HUES64 (cell line): Measurements from ENCODE around the gene COQ10B.
"Not testable (repeated sequence)": the region's sequence is repeated elsewhere in the genome, so short reads cannot be mapped to it uniquely, and the experiment has no call there.

Source experiments
- H3K27ac ChIP-seq: 2 replicates; pipeline ENCODE4 v1.7.0; 2013; ENCODE audit warnings: low read depth, low read length, inconsistent platforms
- H3K27me3 ChIP-seq: 2 replicates; pipeline ENCODE4 v1.6.1; 2013; ENCODE audit warnings: mild to moderate bottlenecking, low read length; ENCODE audit not compliant: insufficient read depth
- H3K36me3 ChIP-seq: 2 replicates; pipeline ENCODE4 v1.6.1; 2013; ENCODE audit warnings: mild to moderate bottlenecking, low read length; ENCODE audit not compliant: insufficient read depth
- H3K4me1 ChIP-seq: 2 replicates; pipeline ENCODE4 v1.6.1; 2013; ENCODE audit warnings: mild to moderate bottlenecking, low read length, moderate library complexity; ENCODE audit not compliant: insufficient read depth
- H3K4me3 ChIP-seq: 2 replicates; pipeline ENCODE4 v1.5.1; 2013; ENCODE audit warnings: mild to moderate bottlenecking, low read length, moderate library complexity
- H3K9ac ChIP-seq: 2 replicates; pipeline ENCODE4 v1.6.1; 2013; ENCODE audit warnings: mild to moderate bottlenecking, low read depth, low read length
- H3K9me3 ChIP-seq: 2 replicates; pipeline ENCODE4 v1.6.1; 2013; ENCODE audit warnings: low read depth, low read length; ENCODE audit not compliant: insufficient read depth
- WGBS: fragments of 150-250, 120-280 bp; methylation state at CpG from one replicate; pipeline ENCODE4 v1.1.7; 2013; ENCODE audit warnings: missing lambda C conversion rate; 5-methylcytosine and 5-hydroxymethylcytosine counted together

Gene COQ10B

DNA sequence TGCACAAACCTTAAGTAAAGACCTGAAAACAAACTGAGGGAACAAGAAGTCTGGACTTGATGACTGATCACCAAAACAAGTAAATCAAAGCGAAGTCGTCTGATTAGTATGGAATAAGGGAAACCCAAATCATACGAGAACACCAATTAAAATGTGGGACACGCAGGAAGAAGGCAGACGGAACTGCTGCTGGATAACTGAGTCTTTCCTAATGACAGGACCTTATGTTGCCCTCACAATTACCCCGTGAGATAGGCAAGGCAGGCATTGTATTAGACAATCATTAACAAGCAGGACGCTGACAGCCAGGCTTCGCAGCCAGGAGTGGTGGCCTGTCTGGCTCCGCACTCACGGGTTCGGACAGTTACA, 614 bp upstream of the COQ10B start:
- Histone ChIP-seq H3K4me1 (peaks cover 11% of the 10 kb centered on the region; the same call in 1 of the 2 replicates), H3K36me3 (no peaks in the 10 kb centered on the region), H3K27me3 (no peaks in the 10 kb centered on the region), H3K9me3 (no peaks in the 10 kb centered on the region), H3K4me3 (peak overlapping the region; percentile 77), H3K27ac (no peak overlapping the region; the same call in 1 of the 2 replicates), H3K9ac (peak overlapping the region; percentile 2; the same call in 1 of the 2 replicates)
- 16% methylated on average over 11 of the region's 11 CpGs for WGBS

DNA sequence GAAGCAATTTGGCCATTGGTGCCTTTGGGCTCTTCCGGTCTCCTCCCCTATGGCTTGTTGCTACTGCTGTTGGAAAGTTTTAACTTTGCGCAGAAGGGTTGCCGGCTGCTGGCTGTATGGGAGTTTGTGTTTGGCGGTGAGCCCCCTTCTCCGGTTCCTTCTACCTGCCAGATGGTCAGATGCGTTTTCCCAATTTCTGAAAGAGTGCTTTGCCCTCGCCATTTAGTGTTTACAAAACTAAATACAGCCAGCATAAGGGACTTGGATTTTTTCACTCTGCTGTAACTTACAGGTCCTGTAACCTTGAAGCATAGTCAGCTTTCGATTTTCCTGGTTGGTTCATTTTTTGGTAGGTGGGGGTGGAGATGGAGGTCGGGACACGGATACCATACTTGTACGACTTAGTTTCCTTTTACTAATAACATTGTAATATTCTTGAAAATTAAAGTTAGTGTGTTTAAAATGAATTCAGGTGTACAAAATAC, 604 bp downstream of the COQ10B start:
- Histone ChIP-seq H3K9me3 (no peaks in the 10 kb centered on the region), H3K27me3 (no peaks in the 10 kb centered on the region), H3K4me3 (peak overlapping the region; percentile 77), H3K27ac (peak overlapping the region; percentile 86), H3K4me1 (peaks cover 11% of the 10 kb centered on the region; the same call in 1 of the 2 replicates), H3K36me3 (no peaks in the 10 kb centered on the region), H3K9ac (peak overlapping the region; percentile 68)
- WGBS = 0% methylated on average over 7 of the region's 11 CpGs

DNA sequence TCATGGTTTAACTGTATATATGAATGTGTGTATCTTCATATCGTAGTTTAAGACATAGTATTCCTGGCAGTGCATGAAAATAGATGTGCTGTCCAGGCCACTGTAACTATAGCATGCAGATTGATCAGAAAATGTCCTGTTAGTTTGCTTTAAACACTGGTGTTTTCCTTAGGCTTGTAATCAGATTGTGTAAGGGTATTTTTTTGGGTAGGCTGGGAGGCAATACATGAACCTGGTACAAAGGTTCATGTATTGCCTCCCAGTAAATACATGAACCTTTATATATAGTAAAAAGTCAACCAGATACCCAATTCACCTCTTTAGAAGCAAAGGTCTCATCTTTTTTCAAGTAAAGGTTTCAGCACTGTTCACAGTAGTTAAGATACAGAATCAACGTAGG, 1.6 kb downstream of the COQ10B start:
- WGBS = 95% methylated on average over 2 of the region's 2 CpGs
- Histone ChIP-seq H3K9ac (peak overlapping the region; percentile 68; the same call in 1 of the 2 replicates), H3K9me3 (no peaks in the 10 kb centered on the region), H3K4me3 (peak overlapping the region; percentile 77), H3K4me1 (peaks cover 11% of the 10 kb centered on the region; the same call in 1 of the 2 replicates), H3K27ac (no peak overlapping the region), H3K36me3 (0 out of 2 replicates have a peak, but pooled peaks cover under 1% of the 10 kb centered on the region), H3K27me3 (no peaks in the 10 kb centered on the region)

DNA sequence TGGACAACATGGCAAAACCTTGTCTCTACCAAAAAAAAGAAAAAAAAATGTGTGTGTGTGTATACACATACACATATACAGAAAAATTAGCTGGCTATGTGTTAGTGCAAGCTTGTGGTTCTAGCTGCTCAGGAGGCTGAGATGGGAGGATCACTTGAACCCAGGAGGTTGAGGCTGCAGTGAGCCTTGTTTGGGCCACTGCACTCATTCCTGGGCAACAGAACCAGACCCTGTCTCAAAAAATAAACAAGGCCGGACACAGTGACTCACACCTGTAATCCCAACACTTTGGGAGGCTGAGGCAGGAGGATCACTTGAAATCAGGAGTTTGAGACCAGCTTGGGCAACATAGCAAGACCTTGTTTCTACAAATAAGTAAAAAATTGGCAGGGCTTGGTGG, 2.1 kb downstream of the COQ10B start:
- no peaks in the 10 kb centered on the region for H3K9me3 ChIP-seq
- no peak overlapping the region for H3K27ac ChIP-seq
- peaks cover 11% of the 10 kb centered on the region; the same call in 1 of the 2 replicates for H3K4me1 ChIP-seq
- no peaks in the 10 kb centered on the region for H3K27me3 ChIP-seq
- no peak overlapping the region for H3K9ac ChIP-seq
- WGBS = 93% methylated on average over 1 of the region's 1 CpG
- no peak overlapping the region for H3K4me3 ChIP-seq
- H3K36me3 ChIP-seq = peaks cover 5% of the 10 kb centered on the region

DNA sequence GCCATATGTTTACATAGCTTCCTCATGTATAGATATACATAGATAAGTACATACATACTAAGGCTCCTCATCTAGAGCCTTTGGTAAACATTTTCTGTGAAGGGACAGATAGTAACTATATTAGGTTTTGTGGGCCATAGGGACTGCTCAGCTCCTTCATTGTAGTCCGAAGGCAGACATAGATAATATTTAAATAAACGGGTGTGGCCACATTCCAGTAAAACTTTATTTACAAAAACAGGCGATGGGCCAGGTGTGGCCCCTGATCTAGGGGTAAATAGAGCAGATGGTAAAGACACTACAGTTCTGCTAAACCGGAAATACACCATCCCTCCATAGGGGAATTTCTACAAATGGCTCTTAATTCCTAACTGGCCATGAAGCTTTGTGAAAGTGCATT, 7.3 kb downstream of the COQ10B start:
- H3K9ac ChIP-seq = no peak overlapping the region
- H3K9me3 ChIP-seq = no peaks in the 10 kb centered on the region
- 98% methylated on average over 4 of the region's 4 CpGs for WGBS
- peaks cover 34% of the 10 kb centered on the region for H3K36me3 ChIP-seq
- H3K4me3 ChIP-seq = no peak overlapping the region
- no peaks in the 10 kb centered on the region for H3K4me1 ChIP-seq
- H3K27ac ChIP-seq = no peak overlapping the region
- no peaks in the 10 kb centered on the region for H3K27me3 ChIP-seq

DNA sequence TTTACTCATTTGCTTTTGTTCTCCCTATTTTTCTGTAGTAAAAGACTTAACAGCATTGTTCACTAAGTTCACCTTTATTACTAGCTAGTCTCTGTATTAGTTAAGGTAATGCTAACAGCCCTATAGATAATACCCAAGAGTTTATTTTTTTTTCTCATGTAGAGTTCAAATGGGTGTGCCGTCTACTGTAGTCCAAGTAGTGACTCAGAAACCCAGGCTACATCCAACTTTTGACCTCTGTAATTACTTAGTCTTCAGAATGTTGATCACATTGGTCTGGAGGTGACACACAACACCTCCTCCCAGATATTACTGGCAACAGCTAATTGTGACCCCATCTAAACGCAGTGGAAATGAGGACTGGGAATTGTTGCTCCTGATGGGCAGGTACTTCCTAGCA, 7.7 kb downstream of the COQ10B start:
- Histone ChIP-seq H3K36me3 (peaks cover 38% of the 10 kb centered on the region), H3K27ac (no peak overlapping the region)

DNA sequence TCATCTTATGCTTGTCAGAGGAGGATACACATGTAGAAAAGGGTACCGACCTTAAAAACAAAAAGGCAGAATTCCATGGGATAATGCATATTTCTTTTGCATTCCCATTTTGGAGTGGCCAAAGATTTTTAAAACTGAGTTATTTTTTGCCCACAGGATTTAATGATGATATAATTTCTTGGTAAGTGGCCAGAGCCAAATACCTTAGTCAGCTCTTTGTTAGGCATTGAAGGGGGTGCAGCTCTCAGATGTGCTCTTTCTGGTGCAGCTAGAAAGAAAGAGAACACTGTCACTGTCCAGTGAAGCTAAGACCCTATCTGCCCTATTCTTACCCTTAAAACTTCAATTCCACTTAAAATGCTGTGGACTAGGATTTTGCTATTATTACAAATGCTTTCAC, 10.8 kb downstream of the COQ10B start:
- no peaks in the 10 kb centered on the region for H3K9me3 ChIP-seq
- WGBS = 95% methylated on average over 1 of the region's 1 CpG
- H3K27ac ChIP-seq = no peak overlapping the region
- H3K4me3 ChIP-seq = no peak overlapping the region
- H3K4me1 ChIP-seq = no peaks in the 10 kb centered on the region
- peaks cover 54% of the 10 kb centered on the region for H3K36me3 ChIP-seq
- H3K9ac ChIP-seq = no peak overlapping the region
- H3K27me3 ChIP-seq = no peaks in the 10 kb centered on the region

More for the DNA sequence above, 7.7 kb downstream of the COQ10B start:
- WGBS = 96% methylated on average over 1 of the region's 2 CpGs
- no peaks in the 10 kb centered on the region for H3K9me3 ChIP-seq
- H3K4me3 ChIP-seq = no peak overlapping the region
- no peak overlapping the region for H3K9ac ChIP-seq
- H3K4me1 ChIP-seq = no peaks in the 10 kb centered on the region
- no peaks in the 10 kb centered on the region for H3K27me3 ChIP-seq

DNA sequence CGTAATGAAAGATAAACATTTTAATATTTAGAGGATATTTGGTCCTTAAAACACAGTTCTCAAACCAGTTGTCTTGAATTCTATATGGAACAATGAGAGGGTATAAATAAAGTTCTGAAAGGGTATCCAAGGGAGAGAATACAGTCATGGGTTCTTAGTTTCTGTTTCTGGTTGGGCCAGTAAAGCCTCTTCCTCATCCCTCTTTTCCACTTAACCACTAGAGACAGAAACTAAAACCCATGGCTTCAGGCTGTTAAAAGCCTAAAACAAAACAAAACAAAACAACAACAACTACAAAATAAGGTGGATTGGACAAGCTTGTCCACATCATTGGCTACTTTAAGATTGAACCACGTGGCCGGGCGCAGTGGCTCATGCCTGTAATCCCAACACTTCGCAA, 18.8 kb downstream of the COQ10B start:
- H3K4me1 ChIP-seq = no peaks in the 10 kb centered on the region
- no peaks in the 10 kb centered on the region for H3K9me3 ChIP-seq
- WGBS = 93% methylated on average over 4 of the region's 5 CpGs
- H3K27me3 ChIP-seq = no peaks in the 10 kb centered on the region
- H3K36me3 ChIP-seq = peaks cover 72% of the 10 kb centered on the region
- H3K4me3 ChIP-seq = no peak overlapping the region
- no peak overlapping the region for H3K9ac ChIP-seq
- no peak overlapping the region for H3K27ac ChIP-seq

DNA sequence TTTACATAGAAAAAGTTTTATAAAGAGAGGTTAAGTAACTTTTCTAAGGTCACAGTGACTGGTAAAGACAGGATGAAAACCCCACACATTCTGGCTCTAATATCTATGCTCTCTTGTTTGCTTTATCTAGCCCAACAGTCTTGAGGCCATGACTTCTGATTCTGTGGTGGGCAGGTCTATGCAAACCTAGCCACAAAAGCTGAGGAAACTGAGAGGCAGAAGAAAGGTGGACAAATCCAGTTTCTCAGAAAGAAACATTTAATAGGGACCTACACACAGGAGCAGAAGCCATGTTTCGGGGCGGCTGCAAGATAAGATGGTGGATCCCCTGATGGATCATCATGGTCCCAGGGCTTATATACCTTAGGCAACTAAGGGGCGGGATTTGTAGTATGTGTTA, 24.4 kb downstream of the COQ10B start:
- H3K36me3 ChIP-seq = peaks cover 46% of the 10 kb centered on the region
- H3K4me3 ChIP-seq = no peak overlapping the region
- H3K9ac ChIP-seq = no peak overlapping the region
- H3K27ac ChIP-seq = no peak overlapping the region
- H3K4me1 ChIP-seq = no peaks in the 10 kb centered on the region
- no peaks in the 10 kb centered on the region for H3K27me3 ChIP-seq
- 97% methylated on average over 3 of the region's 3 CpGs for WGBS
- no peaks in the 10 kb centered on the region for H3K9me3 ChIP-seq

DNA sequence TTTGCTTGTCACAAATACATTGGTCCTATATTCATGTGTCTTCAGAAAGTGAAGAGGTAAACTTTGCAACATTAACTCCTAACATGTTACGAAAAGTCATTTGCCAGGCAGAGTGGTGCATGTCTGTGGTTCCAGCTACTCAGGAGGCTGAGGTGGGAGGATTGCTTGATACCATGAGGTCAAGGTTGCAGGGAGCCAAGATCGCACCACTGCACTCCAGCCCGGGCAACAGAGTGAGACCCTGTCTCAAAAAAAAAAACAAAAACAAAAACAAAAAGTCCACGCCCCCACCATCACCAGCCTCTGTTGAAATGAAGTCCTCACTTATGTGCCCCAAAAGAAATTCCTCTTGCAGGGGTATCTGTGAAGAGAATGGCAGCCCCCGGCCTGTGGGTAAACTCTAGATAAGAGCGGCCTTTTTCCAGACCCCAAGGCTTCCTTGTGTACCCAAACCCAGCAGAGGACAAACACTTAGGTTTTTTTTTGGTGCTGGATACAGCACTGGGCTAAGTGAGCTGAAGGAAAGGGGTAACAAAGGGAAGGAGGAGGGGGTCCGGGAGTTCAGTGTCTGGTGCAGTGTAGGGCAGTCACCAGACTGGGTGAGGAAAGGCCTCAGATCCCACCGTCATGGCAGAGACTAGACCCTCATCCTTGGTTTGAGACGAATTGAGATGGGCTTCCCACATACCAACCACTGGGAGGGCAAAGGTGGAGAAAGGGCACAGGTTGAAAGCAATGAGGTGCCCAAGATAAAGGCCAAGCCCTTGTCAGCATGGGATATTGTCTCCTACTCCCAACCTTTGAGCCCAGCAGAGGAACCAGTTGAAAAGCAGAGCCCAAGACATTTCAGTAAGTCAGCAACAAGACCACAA, 27.0 kb downstream of the COQ10B start:
- peaks cover 28% of the 10 kb centered on the region for H3K36me3 ChIP-seq
- WGBS = 95% methylated on average over 9 of the region's 9 CpGs
- no peak overlapping the region for H3K4me3 ChIP-seq
- H3K9me3 ChIP-seq = peaks cover 12% of the 10 kb centered on the region; the same call in 1 of the 2 replicates
- H3K27me3 ChIP-seq = no peaks in the 10 kb centered on the region
- no peak overlapping the region for H3K9ac ChIP-seq
- H3K4me1 ChIP-seq = no peaks in the 10 kb centered on the region
- no peak overlapping the region for H3K27ac ChIP-seq

DNA sequence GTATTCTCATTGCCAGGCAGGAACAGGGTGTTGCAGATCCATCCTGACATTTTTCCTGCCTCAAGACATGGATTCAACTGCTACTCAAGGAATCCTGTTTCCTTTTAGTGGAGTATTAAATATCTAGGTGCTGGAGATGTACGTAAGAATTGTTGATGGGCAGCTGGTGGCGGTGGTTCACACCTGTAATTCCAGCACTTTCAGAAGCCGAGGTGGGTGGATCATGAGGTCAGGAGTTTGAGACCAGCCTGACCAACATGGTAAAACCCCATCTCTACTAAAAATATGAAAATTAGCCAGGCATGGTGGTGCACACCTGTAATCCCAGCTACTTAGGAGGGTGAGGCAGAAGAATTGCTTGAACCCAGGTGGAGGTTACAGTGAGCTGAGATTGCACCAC, 30.9 kb downstream of the COQ10B start:
- H3K9ac ChIP-seq, H3K4me1 ChIP-seq, H3K4me3 ChIP-seq, H3K27me3 ChIP-seq, H3K27ac ChIP-seq: not testable (repeated sequence)
- H3K36me3 ChIP-seq = peaks cover 42% of the 10 kb centered on the region
- H3K9me3 ChIP-seq = peaks cover 12% of the 10 kb centered on the region; the same call in 1 of the 2 replicates
- 98% methylated on average over 3 of the region's 3 CpGs for WGBS
